Measurements from ENCODE around the gene FRMD6.

GRCh38 chr14:51711505-51711904 lies 59.8 kb downstream of the FRMD6 start:
- TF ChIP-seq CTCF (IDR thresholded peaks at IDR 0.05) (no peak), POLR2A (IDR thresholded peaks at IDR 0.05) (no peak), POLR2AphosphoS5 (IDR thresholded peaks at IDR 0.05) (no peak), EP300 (IDR thresholded peaks at IDR 0.05) (no peak)

All from suprapubic skin (tissue), 4 donors.